ENCODE results near the gene FBLL1. TPM values are rescaled to one million over a fixed set of nuclear protein-coding genes. Genes with fewer than 3 reads are reported as not detected.

The FBLL1 gene
- total RNA-seq, 3 donors from 2014 or later (not counting 1 experiment from before 2014, with no cell fraction given) = not detected

GRCh38 chr5:168482361-168482760 lies 46.7 kb upstream of the FBLL1 start:
- H3K9me3 Mint-ChIP-seq = no peaks in the 10 kb centered on the region
- no peaks in the 10 kb centered on the region for H3K36me3 Mint-ChIP-seq
- WGBS (ENCODE audit: insufficient coverage) = 85% methylated on average over 5 of the region's 5 CpGs
- no peaks in the 10 kb centered on the region for H3K9me3 ChIP-seq (ENCODE audit: control insufficient read depth, insufficient read depth, low read length)
- no peaks in the 10 kb centered on the region for H3K27me3 ChIP-seq (ENCODE audit: control insufficient read depth, insufficient read depth, low read length)
- intact Hi-C loops (cut with micrococcal nuclease) = no loop called here
- H3K4me1 ChIP-seq (ENCODE audit: control insufficient read depth, insufficient read depth, low read length) = peaks cover 9% of the 10 kb centered on the region
- no peak overlapping the region for H3K27ac ChIP-seq (ENCODE audit: low read length)
- H3K4me3 ChIP-seq (ENCODE audit: low read length) = no peak overlapping the region
- H3K4me3 Mint-ChIP-seq = no peak overlapping the region
- peaks cover 16 to 20% of the 10 kb centered on the region in 2 donors for H3K4me1 Mint-ChIP-seq
- no peak overlapping the region for H3K27ac Mint-ChIP-seq
- peaks cover 0 to 14% of the 10 kb centered on the region in 2 donors for H3K27me3 Mint-ChIP-seq (ENCODE audit: low read depth in 2 of 2)
- H3K36me3 ChIP-seq (ENCODE audit: control insufficient read depth, insufficient read depth, low read length) = no peaks in the 10 kb centered on the region
- no peak for DNase-seq
- ATAC-seq = no peak
- TF ChIP-seq CTCF (IDR thresholded peaks at IDR 0.05) = no peak

- Mint-ChIP-seq H3K36me3 (no peaks in the 10 kb centered on the region), H3K4me3 (peak within 1 kb of the TSS; percentile 100), H3K4me1 (peaks cover 23% of the 10 kb centered on the region in 2 donors), H3K9me3 (no peaks in the 10 kb centered on the region), H3K27me3 (ENCODE audit: low read depth in 2 of 2) (no peaks in the 10 kb centered on the region), H3K27ac (peak within 1 kb of the TSS; percentile 93)
- intact Hi-C loops (cut with micrococcal nuclease) = loop anchor here (1.0 kb wide), 1 partner anchor 93 kb away; the partner anchor contains the start of gene PANK3
- H3K4me3 ChIP-seq (ENCODE audit: low read length) = peak within 1 kb of the TSS; percentile 72
- peak; percentile 92 for TF ChIP-seq CTCF (IDR thresholded peaks at IDR 0.05)
- peak within 1 kb of the TSS; percentile 15 for H3K27ac ChIP-seq (ENCODE audit: low read length)
- peak; percentile 96 to 97 (median 96) for ATAC-seq
- no peaks in the 10 kb centered on the region for H3K27me3 ChIP-seq (ENCODE audit: control insufficient read depth, insufficient read depth, low read length)
- WGBS (ENCODE audit: insufficient coverage) = under 1% methylated on average over 40 of the region's 40 CpGs
- DNase-seq = peak; percentile 82 to 95
- peaks cover 9% of the 10 kb centered on the region for H3K4me1 ChIP-seq (ENCODE audit: control insufficient read depth, insufficient read depth, low read length)
- H3K36me3 ChIP-seq (ENCODE audit: control insufficient read depth, insufficient read depth, low read length) = peaks cover 24% of the 10 kb centered on the region
- H3K9me3 ChIP-seq (ENCODE audit: control insufficient read depth, insufficient read depth, low read length) = no peaks in the 10 kb centered on the region
Measured at GRCh38 chr5:168486136-168486879, 42.8 kb upstream of the FBLL1 start, which contains the start of gene RARS1. Gene RARS1 (plus strand): TSS chr5:168486471. CDS start chr5:168486499, 28 bp downstream.

GRCh38 chr5:168489059-168489458 lies 40.0 kb upstream of the FBLL1 start:
- H3K27ac Mint-ChIP-seq = no peak overlapping the region
- peaks cover 7% of the 10 kb centered on the region for H3K36me3 Mint-ChIP-seq
- peaks cover 48% of the 10 kb centered on the region for H3K36me3 ChIP-seq (ENCODE audit: control insufficient read depth, insufficient read depth, low read length)

More at GRCh38 chr5:168489059-168489458, 40.0 kb upstream of the FBLL1 start:
- DNase-seq = no peak
- intact Hi-C loops (cut with micrococcal nuclease) = no loop called here
- no peak for TF ChIP-seq CTCF (IDR thresholded peaks at IDR 0.05)
- Histone ChIP-seq H3K9me3 (ENCODE audit: control insufficient read depth, insufficient read depth, low read length) (no peaks in the 10 kb centered on the region), H3K4me1 (ENCODE audit: control insufficient read depth, insufficient read depth, low read length) (peaks cover 9% of the 10 kb centered on the region), H3K4me3 (ENCODE audit: low read length) (no peak overlapping the region), H3K27me3 (ENCODE audit: control insufficient read depth, insufficient read depth, low read length) (no peaks in the 10 kb centered on the region), H3K27ac (ENCODE audit: low read length) (no peak overlapping the region)
- no peak for ATAC-seq
- 96% methylated on average over 2 of the region's 3 CpGs for whole genome bisulfite sequencing (ENCODE audit: insufficient coverage)
- Mint-ChIP-seq H3K27me3 (ENCODE audit: low read depth in 2 of 2) (no peaks in the 10 kb centered on the region), H3K4me3 (no peak overlapping the region), H3K4me1 (peaks cover 23% of the 10 kb centered on the region in 2 donors), H3K9me3 (no peaks in the 10 kb centered on the region)
